Keratinocyte (primary cell): ENCODE measurements around the gene PHACTR1. TPM values are rescaled to one million over a fixed set of nuclear protein-coding genes. Genes with fewer than 3 reads are reported as not detected.

ENCODE experiments used
- DNase-seq: peaks from one replicate; pipeline ENCODE4 v3.0.0-alpha.2; 2011; ENCODE audit warnings: low read depth, missing footprints, low spot score
- FAIRE-seq: peaks from 2 replicates; lab custom pipeline; 2011; peaks lifted over from hg19 to GRCh38; lab: Jason Lieb, UNC
- H2AFZ ChIP-seq: 2 replicates; pipeline ENCODE4 v1.6.0; 2012; ENCODE audit warnings: low read length, control low read depth, inconsistent platforms; ENCODE audit not compliant: control insufficient read depth
- H3K27ac ChIP-seq: 2 replicates; pipeline ENCODE4 v1.5.1; 2011; ENCODE audit warnings: low read length; ENCODE audit not compliant: control insufficient read depth, insufficient read depth
- H3K27me3 ChIP-seq: 3 replicates; pipeline ENCODE4 v1.6.0; 2011; ENCODE audit warnings: low read length; ENCODE audit not compliant: control insufficient read depth, insufficient read depth; ENCODE audit errors: extremely low read depth
- H3K36me3 ChIP-seq, 2 experiments: 2 replicates in 1 of 2; 3 replicates in 1 of 2; pipeline ENCODE4 v1.5.1; 2011; ENCODE audit warnings: low read length in 2 of 2, mild to moderate bottlenecking in 1 of 2; ENCODE audit not compliant: control insufficient read depth in 2 of 2, insufficient read depth in 2 of 2; ENCODE audit errors: extremely low read depth in 1 of 2
- H3K4me1 ChIP-seq: 3 replicates; pipeline ENCODE4 v1.5.1; 2011; ENCODE audit warnings: low read length; ENCODE audit not compliant: control insufficient read depth, insufficient read depth; ENCODE audit errors: extremely low read depth
- H3K4me2 ChIP-seq: 3 replicates; pipeline ENCODE4 v1.6.0; 2011; ENCODE audit warnings: low read depth, low read length; ENCODE audit not compliant: control insufficient read depth, insufficient read depth; ENCODE audit errors: extremely low read depth
- H3K4me3 ChIP-seq, 3 experiments: fragments of 200-600 bp in 1 of 3; sonication (generic) in 1 of 3; 2 replicates in 2 of 3; 3 replicates in 1 of 3; pipeline ENCODE4 v1.5.1; 2011 to 2016; ENCODE audit warnings: low read length in 3 of 3, mild to moderate bottlenecking in 3 of 3, control low read depth in 2 of 3, inconsistent platforms in 1 of 3, low read depth in 1 of 3, mixed read lengths in 1 of 3, mixed run types in 1 of 3, moderate library complexity in 1 of 3; ENCODE audit not compliant: control insufficient read depth in 2 of 3, insufficient read depth in 2 of 3; ENCODE audit errors: extremely low read depth in 1 of 3
- H3K79me2 ChIP-seq: 2 replicates; pipeline ENCODE4 v1.6.0; 2012; ENCODE audit warnings: low read length; ENCODE audit not compliant: control insufficient read depth, insufficient read depth
- H3K9ac ChIP-seq: 3 replicates; pipeline ENCODE4 v1.6.0; 2011; ENCODE audit warnings: low read length; ENCODE audit not compliant: control insufficient read depth, insufficient read depth; ENCODE audit errors: extremely low read depth
- H3K9me1 ChIP-seq: 3 replicates; pipeline ENCODE4 v1.6.0; 2011; ENCODE audit warnings: low read length; ENCODE audit not compliant: control insufficient read depth, insufficient read depth; ENCODE audit errors: extremely low read depth
- H3K9me3 ChIP-seq: 2 replicates; pipeline ENCODE4 v1.5.1; 2012; ENCODE audit warnings: low read depth, low read length; ENCODE audit not compliant: control insufficient read depth
- H4K20me1 ChIP-seq: 3 replicates; pipeline ENCODE4 v1.6.0; 2011; ENCODE audit warnings: low read length; ENCODE audit not compliant: control insufficient read depth, insufficient read depth; ENCODE audit errors: extremely low read depth
- EZH2 ChIP-seq: IDR thresholded peaks from one replicate; pipeline ENCODE4 v1.6.1; 2012; ENCODE audit warnings: inconsistent platforms, mild to moderate bottlenecking, low read length, moderate library complexity
- dilution Hi-C: fragments of 300-500 bp; cut with MboI; formaldehyde crosslinking; loops from one replicate; pipeline ENCODE4 v1.7.0; 2020; ENCODE audit warnings: low sequenced_read_pairs; ENCODE audit not compliant: extremely low pct_ligation_motif_present
- polyA plus RNA-seq, 5 experiments: library from polyadenylated mRNA; depleted of rRNA in 3 of 5; stranded (reverse) in 3 of 5; stranded (forward) in 1 of 5; unstranded in 1 of 5; fragments of >200 nt; gene quantifications; 1 replicate in 1 of 5; 2 replicates in 3 of 5; 3 replicates in 1 of 5; pipeline versions ENCODE4 v1.2.1 to v1.2.3, GENCODE V29; 2011 to 2012; ENCODE audit warnings: missing spikeins in 2 of 5, low read depth in 1 of 5, low replicate concordance in 1 of 5
- TF ChIP-seq, protein P1 (sequence below), 3 experiments: IDR thresholded peaks in 1 of 3; conservative IDR thresholded peaks in 1 of 3; optimal IDR thresholded peaks in 1 of 3; 2 replicates in 2 of 3; 3 replicates in 1 of 3; pipeline versions ENCODE3 to v1.5.1; 2011; ENCODE audit warnings: low read length in 3 of 3, mild to moderate bottlenecking in 3 of 3, moderate library complexity in 2 of 3, control low read depth in 1 of 3, inconsistent platforms in 1 of 3; ENCODE audit not compliant: insufficient read depth in 2 of 3; ENCODE audit errors: extremely low read depth in 1 of 3

Gene PHACTR1
- polyA plus RNA-seq, 1 donor (not counting 4 experiments of a cell fraction or from before 2014, with no cell fraction given), result 0.22 TPM

DNA sequence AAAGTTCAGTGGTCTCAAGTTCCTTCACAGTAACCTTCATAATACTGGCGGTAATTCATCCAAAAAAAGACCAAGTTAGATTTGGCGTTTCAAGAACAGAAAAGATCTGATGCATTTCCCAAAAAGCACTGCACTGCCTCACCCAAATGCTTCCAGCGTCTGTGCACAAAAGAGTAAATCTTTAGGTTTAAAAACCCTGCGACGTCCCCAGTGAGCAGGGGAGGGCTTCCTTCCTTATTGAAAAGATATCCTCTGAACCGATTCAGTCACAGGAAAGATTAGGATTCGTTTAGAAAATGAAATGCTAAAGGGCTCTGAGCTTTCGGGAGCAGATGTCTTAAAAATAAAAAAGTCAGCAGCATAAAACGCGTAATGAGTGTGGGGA is 611.1 kb downstream of the PHACTR1 start:
- no peaks in the 10 kb centered on the region for H3K27me3 ChIP-seq
- TF ChIP-seq, protein P1, sequence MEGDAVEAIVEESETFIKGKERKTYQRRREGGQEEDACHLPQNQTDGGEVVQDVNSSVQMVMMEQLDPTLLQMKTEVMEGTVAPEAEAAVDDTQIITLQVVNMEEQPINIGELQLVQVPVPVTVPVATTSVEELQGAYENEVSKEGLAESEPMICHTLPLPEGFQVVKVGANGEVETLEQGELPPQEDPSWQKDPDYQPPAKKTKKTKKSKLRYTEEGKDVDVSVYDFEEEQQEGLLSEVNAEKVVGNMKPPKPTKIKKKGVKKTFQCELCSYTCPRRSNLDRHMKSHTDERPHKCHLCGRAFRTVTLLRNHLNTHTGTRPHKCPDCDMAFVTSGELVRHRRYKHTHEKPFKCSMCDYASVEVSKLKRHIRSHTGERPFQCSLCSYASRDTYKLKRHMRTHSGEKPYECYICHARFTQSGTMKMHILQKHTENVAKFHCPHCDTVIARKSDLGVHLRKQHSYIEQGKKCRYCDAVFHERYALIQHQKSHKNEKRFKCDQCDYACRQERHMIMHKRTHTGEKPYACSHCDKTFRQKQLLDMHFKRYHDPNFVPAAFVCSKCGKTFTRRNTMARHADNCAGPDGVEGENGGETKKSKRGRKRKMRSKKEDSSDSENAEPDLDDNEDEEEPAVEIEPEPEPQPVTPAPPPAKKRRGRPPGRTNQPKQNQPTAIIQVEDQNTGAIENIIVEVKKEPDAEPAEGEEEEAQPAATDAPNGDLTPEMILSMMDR (optimal IDR thresholded peaks at IDR 0.05 in 1 of 3, IDR thresholded peaks at IDR 0.05 in 1 of 3, conservative IDR thresholded peaks at IDR 0.05 in 1 of 3; ENCODE audit: extremely low read depth in 1 of 3, insufficient read depth in 2 of 3, low read length in 3 of 3), result no peak
- TF ChIP-seq EZH2, result no peak
- H3K79me2 ChIP-seq, result no peaks in the 10 kb centered on the region
- H3K27ac ChIP-seq, result peak overlapping the region; percentile 87
- peaks cover 0 to 6% of the 10 kb centered on the region in 2 experiments for H3K36me3 ChIP-seq
- no peak for FAIRE-seq
- no peaks in the 10 kb centered on the region for H4K20me1 ChIP-seq
- no peaks in the 10 kb centered on the region for H3K9me1 ChIP-seq
- H3K9ac ChIP-seq, result peak overlapping the region; percentile 90
- H3K4me1 ChIP-seq, result peaks cover 6% of the 10 kb centered on the region
- H3K9me3 ChIP-seq, result no peaks in the 10 kb centered on the region
- dilution Hi-C loops, result no loop called here
- peak overlapping the region; percentile 95 for H3K4me2 ChIP-seq
- peak overlapping the region; percentile 97 for H2AFZ ChIP-seq
- peak overlapping the region; percentile 74 to 89 (median 81) for H3K4me3 ChIP-seq
- DNase-seq, result no peak

DNA sequence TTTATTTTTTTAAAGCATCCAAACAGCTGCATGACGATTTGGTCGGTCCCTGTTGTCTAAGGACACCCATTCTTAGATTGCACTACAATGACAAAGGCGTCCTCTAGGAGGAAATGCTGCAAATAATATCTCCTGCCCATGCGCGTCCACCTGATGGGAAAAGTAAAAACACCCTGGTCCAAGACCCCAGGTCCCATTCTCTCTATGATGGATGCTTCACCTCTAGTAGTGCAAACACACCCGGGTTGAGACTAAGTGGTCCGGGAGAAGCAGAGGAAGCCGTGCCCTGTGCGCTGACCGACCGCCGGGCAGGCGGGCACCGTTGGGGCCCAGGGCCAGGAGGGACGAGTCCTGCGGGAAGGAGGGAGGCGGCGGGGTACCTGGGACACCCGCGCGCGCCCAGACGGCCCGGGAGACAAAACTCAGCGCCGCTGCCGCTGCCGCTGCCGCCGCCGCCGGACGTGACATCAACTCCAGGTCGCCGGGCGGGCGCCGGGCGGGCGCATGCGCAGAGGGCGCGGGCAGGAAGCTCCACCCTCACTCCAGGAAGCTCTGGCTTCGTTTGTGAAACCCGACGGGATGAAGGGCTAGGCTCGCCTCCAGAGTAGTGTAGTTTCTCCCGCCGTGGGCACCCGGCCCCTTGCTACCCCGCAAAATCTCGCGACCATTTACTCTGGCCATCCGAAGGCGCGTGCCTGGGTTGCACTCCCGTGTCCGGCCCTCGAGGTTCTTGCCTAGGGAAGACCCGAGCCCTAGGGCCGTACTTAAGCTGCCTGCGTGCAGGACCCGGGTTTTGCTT is 611.7 kb downstream of the PHACTR1 start, which contains the start of gene TBC1D7:
TSS of gene TBC1D7 (minus strand) at position 462 of the 799 bp plus-strand sequence. CDS start 1,639 bp downstream, outside the sequence.
- peak; percentile 49 for DNase-seq
- no peaks in the 10 kb centered on the region for H3K27me3 ChIP-seq
- no peaks in the 10 kb centered on the region for H3K79me2 ChIP-seq
- TF ChIP-seq, protein P1 (optimal IDR thresholded peaks at IDR 0.05 in 1 of 3, IDR thresholded peaks at IDR 0.05 in 1 of 3, conservative IDR thresholded peaks at IDR 0.05 in 1 of 3; ENCODE audit: extremely low read depth in 1 of 3, insufficient read depth in 2 of 3, low read length in 3 of 3), result no peak
- no peak for TF ChIP-seq EZH2
- H3K9me3 ChIP-seq, result no peaks in the 10 kb centered on the region
- H3K4me1 ChIP-seq, result peaks cover 6% of the 10 kb centered on the region
- peaks cover 0 to 2% of the 10 kb centered on the region in 2 experiments for H3K36me3 ChIP-seq
- FAIRE-seq, result no peak
- peak within 1 kb of the TSS; percentile 90 for H3K9ac ChIP-seq
- no peaks in the 10 kb centered on the region for H3K9me1 ChIP-seq
- H3K4me2 ChIP-seq, result peak within 1 kb of the TSS; percentile 95
- dilution Hi-C loops, result no loop called here
- peak within 1 kb of the TSS; percentile 87 for H3K27ac ChIP-seq
- peak within 1 kb of the TSS; percentile 74 to 89 (median 81) for H3K4me3 ChIP-seq
- no peaks in the 10 kb centered on the region for H4K20me1 ChIP-seq
- peak within 1 kb of the TSS; percentile 97 for H2AFZ ChIP-seq
